ENCODE results near the gene SLC44A1.

GRCh38 chr9:105458404-105458803 is 214.0 kb downstream of the SLC44A1 start:
- no peak for TF ChIP-seq POLR2AphosphoS5 (IDR thresholded peaks at IDR 0.05)
- TF ChIP-seq CTCF (IDR thresholded peaks at IDR 0.05): no peak
